Activated CD8-positive, alpha-beta memory T cell treated with anti-CD3 and anti-CD28 coated beads for 4 hours (primary cell): Measurements from ENCODE around the gene STIP1.
"Not testable (repeated sequence)": the region's sequence is repeated elsewhere in the genome, so short reads cannot be mapped to it uniquely, and the experiment has no call there.

Source experiments
- DNase-seq, 2 donors: peaks; one replicate each; pipeline ENCODE4 v3.0.0-alpha.2; 2020; ENCODE audit warnings: low read depth in 2 of 2

Gene STIP1

DNA sequence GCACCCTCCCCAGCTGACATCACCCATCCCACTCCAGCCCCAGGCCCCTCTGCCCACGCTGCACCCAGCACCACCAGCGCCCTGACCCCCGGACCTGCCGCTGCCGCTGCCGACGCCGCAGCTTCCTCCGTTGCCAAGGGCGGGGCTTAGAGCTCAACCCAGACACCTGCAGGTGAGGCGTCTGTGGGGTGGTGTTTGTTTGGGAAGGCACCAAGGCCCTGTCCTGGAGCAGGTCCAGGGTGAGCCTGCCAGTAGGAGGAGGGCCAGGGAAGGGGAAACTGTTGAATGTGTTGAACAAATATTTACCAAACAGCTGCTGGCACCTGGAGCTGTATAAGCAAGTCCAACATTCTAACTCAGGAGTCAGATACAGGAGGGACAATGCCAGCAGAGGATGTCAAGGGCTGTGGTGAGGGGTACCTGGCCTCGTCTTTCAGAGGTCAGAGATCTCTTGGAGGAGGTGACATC lies 51.5 kb downstream of the STIP1 start:
- DNase-seq, result no peak

DNA sequence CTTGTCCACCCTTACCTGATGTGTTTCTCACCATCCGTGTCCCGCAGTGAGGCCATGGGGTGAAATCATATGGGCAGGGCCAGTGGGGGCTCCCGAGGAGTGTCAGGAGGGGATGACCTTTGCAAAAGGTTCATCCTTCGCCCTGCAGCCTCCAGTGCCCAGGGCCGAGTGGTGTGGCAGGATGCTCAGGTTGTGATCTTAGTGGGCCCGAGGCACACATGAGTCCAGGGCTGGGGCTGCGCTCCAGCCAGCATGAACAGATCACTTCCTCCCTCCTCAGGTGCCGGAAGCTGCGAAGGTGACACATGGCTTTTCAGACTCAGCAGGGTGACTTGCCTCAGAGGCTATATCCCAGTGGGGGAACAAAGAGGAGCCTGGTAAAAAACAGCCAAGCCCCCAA lies 52.1 kb downstream of the STIP1 start:
- no peak for DNase-seq

DNA sequence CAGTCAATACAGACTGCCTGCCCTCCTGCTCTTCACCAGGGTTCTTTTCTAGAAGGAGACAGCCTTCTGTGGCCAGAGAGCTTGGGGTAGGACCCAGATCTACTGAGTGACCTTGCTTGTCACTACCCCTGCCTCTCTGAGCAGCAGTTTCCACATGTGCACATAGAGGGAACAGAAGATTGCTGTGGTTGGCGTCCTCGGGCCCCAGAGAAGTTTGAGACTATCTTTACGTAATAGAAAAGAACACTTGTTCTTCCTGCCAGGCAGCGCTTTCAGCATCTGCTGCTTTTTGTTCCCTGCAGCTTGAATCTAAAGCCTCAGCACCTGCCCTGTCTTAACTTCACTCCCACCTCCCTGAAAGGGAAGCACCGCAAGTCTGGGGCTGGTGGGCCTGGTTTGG lies 53.0 kb downstream of the STIP1 start:
- no peak for DNase-seq

DNA sequence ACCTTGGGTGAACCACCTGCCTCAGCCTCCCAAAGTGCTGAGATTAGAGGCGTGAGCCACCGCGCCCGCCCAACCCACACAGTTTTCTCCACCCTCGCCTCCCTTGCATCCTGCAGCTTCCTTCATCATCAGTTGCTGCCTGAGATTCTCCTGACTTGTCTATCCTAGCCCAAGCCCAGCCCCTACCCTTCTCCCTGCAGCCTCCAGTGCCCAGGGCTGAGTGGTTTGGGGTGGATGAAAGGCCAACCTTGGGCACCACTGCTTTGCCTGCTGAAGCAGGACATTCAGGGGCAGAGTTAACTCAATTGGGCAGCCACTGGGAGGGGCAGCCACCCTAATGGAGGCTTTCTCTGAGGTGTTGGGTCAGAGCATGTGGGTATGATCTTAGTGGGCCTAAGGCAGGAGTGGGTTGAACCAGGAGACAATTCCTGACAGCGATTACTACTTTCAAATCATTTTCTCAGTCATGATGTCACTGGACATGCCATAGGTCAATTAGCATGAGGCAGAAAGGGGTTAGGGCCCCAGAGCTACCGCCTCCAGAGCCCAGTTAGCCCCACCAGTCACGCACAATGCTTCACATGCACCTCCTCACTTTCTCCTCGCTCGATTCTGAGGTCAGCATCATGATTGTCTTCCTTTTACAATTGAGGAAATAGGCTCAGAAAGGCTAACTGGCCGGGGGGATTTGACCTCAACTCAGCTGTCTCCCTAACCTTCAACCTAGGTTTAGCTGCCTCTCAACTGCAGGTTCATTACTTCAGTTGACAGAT lies 53.9 kb downstream of the STIP1 start:
- DNase-seq, result no peak

DNA sequence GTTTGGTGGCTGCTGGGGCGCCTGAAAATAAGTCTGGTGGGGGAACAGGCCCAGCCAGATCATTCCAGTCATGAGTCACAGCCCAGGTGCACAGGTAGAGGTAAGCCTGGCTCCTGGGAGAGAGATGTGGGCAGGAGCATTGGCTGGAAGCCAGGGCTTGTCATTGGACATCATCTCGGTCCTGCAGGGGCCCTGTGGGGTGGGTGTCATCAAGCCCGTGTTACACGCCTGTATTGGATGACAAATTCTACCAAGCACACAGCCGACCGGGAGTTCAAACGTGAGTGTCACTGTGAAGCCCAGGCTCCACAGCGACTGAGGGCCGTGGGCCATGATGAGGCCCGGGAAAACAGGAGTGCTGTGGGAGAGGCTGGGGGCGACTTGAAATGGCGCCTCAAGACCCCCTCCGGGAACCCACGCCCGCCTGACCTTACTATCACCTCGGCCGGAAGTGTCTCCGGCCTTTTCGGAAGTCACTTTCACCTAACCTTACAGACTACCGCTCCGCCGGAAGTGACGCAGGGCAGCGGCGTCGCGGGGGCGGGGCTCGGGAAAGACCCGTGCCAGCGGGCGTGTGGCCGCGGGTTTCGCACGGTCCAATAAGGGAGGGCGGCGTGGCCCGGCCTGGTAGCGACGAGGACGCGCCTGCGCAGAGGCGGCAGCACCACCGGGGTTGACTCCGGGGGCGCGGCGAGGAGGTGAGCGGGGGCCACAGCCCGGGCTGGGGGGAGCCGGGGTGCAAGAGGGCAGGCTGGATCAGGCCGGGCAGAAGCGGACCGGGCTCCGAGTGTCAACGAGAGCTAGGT lies 54.7 kb downstream of the STIP1 start, which contains the start of gene FKBP2:
Gene FKBP2, plus strand, starts transcription at position 661 of the 806 bp plus-strand sequence. CDS start 1,293 bp downstream, outside the sequence.
- peak; percentile 95 to 96 for DNase-seq

DNA sequence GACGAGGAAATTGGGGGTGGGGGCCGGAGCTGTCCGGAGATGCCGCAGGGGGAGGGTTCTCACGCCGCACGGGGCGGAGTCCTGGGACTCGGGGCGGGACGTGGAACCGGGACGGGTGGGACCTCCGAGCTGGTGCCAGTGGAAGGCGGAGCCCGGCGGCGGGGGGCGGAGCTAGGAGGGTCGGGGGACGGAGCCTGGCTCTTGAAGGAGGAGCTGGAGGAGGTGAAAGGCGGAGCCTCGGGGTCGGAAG lies 55.2 kb downstream of the STIP1 start:
- peak in 1 of 2 donors; percentile 99 for DNase-seq

DNA sequence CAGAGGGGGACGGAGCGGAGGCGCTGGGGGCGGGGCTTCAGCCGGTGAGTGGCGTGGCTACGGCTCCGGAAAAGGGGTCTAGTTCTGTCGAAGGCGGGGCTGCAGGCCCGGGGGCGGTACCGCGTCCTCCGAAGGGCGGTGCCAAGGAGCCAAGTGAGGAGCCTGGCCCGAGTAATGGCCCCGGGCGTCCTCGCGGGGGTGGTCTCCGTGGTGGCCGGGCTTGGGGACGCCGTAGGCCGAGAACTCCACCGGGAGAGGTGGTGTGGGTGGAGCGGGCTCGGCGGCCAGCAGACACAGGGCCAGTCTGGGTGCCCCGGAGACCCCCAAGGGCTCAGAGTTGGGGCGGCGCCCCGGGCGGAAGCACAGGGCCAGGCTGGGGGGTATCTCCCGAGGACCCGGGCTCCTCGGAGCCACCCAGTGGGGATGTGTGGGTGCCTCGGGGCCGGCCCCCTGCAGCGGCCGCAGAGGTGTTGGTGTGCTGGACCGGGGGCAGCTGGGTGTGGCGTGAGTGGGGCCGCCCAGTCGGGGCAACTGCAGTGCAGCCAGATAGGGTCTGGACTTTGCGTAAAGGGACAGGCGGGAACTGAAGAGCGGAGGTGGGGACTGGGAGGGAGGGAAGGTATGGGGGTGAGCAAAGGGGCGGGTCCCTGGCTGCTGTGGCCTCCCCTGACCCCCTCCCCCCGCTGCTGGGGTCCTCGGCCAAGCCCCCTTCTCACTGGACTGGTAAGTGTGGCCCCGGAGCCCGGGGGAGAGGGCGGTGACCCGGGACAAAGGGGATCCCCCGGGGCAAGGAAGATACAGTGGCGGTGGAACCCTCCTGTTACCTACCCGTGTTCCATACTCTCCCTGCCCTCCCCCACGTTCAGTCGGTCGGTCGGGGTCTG lies 55.8 kb downstream of the STIP1 start:
- DNase-seq, result peak in 1 of 2 donors; percentile 100

DNA sequence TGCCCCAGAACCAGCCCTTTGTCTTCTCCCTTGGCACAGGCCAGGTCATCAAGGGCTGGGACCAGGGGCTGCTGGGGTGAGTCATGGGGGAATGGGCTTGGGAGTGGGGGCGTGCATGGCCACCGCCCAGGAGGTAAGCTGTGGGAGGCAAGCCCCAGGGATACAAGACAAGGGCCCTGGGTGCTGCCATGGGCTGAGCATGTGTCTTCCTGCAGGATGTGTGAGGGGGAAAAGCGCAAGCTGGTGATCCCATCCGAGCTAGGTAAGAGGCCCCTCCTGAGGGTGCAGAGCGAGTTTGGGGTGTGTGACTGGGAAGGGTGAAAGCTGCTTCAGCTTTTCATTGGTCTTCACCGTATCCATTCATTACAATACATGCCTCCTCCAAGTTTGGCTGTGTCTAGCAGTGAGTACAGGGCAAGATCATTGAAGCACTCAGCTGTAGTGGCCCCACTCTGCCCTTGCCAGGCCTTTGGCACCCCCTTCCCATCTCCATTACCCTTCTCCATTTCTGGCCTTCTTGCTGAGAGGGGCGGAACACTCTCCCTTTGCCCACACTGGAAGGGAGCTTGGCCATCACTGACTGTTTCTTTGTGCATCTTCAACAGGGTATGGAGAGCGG lies 57.4 kb downstream of the STIP1 start:
- no peak for DNase-seq

DNA sequence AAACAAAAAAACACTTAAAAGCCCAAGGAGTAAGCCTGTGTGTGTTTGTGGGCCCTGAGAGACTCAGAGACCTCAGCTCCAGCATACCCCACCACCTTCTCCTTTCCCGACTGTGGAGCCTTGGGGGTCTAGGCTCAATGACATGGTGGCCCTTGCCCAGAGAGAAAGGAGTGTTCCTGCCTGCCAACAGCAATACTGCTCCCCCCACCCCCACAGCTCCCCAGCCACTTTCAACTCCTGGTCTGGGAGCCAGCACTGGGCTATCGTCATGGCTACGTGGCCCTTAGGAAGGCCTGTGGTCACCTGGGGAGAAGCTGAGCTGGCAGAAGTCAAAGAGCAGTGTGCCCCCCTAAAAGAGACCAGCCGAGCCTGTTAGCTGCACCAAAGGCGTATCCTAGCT lies 58.1 kb downstream of the STIP1 start:
- DNase-seq, result no peak

DNA sequence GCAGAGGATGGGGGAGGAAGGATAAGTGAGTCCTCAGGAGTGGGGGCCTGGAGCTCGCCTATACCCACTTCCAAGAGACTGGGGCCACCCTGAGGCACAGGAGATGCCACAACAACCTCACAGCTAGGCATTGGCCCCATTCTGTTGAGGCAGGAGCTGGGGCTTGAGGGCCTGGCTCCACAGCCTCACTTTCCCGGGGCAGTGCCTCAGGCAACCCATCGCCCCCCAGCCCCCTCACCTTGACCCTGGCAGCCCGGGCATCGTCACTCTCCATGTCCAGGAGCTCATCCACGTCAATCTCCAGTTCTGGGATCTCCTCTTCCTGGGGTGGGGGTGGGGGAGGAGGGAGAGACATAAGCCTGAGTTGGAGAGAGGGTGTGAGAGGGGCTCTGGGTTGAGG lies 59.0 kb downstream of the STIP1 start:
- no peak for DNase-seq

DNA sequence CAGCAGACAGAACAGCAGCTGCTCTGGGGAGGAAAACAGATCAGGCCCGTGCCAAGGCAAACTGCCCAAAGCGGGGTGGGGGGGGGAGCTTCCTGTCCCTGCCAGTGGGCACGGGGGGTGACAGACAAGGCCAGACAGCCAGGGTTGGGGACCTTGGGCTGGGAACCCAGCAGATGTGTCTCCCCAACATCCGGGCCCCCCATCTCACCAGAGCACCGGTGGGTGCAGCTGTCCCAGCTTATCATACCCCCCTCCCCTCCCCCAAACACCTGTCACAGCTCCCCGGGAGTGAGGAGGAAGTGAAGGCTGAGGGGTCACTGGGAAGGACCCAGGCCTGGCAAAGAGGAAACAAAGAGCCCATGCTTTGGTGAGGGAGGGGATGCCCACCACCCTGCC lies 59.4 kb downstream of the STIP1 start:
- DNase-seq, result no peak

DNA sequence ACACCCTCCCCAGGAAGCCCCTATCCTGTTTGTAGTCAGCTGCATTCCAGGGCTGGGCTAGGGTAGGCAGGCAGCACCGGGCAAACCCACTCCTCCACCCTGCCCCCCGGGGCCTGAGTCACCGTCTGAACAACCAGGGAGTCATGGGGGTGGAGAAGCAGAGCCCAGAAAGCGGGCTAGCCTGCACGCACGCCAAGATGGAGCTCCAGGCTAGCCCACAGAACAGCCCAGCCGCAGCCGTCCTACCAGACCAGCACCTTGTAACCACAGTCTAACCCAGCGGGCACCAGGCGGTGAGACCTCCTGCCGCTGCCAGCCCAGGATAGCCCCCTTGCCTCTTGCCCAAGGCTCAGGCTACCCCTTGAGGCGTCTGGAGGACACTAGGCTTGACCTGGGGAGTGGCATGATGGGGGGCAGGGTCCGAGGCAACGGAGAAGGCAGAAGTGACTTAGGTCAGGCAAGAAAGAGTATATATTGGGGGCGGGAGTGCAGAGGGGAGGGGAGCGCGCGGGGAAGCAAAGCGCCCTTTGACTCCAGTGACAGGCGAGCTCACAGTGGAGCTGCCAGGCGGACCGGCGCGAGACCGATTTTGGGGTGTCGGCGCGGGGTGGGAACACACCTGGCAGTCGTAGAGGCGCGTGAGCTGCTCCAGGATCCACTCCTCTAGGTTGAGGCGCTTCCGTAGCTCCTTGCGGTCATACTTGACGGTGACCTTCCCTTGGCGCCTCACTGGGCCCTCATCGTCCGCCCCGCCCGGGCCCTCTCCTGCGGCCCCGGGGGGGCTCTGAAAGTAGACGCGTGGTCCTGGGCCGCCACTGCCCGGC lies 60.0 kb downstream of the STIP1 start:
- peak; percentile 72 to 74 for DNase-seq

DNA sequence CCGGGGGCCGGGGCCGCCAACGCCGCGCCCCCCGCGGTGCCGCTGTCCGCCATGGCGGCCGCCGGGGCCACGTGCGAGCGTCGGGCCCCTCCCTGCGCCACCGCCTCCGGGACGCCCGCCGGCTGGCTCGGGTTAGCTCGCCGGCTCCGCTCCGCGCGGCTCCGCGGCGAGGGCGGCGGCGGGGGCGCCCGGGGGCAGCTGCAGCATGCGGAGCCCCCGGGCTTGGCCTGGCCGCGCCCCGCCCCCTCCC lies 60.6 kb downstream of the STIP1 start:
- not testable (repeated sequence) for DNase-seq

DNA sequence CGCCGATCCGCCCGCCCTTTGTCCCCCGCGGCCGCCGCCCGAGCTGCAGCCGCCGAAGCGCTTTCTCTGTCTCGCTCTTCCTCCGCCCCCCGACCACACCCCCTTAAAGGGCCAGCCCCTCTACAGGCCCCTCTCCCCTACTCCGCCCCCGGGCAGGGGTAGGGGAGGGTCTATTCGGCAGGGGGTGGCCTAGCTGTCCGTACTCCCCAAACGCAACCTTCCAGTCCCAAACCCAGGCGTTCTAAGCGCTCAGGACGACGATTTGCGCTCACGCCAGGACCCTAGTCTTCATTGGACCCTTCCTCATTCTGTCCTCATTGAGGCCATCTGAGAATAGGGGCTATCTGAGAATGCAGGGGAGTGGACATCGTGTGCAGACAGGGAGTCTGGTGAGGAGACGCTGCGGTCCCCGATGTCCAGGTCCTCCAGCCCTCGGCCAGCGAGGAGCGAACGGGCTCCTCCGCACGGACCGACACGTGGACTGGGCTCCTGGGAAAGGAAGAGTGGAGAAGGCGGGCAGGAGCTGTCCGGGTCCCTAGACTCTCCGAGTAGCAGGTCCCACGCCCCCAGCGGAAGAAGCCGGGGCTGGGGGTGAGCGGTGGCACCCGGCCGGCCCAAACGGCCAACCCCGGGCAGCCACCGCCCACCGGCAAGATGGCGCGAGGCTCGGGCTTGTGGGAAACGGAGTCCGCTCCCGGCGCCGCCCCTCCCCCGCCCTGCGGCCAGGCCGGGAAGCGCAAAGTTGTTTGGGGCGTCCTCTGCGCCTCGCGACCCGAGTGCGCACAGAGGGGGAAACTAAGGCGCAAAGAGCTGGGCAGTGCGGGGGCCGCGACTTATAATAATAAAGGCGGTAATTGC lies 61.1 kb downstream of the STIP1 start, which contains the start of gene PPP1R14B:
Gene PPP1R14B, minus strand, starts transcription at position 73 of the 858 bp plus-strand sequence. CDS start 270 bp downstream, outside the sequence.
- peak; percentile 59 to 66 for DNase-seq

DNA sequence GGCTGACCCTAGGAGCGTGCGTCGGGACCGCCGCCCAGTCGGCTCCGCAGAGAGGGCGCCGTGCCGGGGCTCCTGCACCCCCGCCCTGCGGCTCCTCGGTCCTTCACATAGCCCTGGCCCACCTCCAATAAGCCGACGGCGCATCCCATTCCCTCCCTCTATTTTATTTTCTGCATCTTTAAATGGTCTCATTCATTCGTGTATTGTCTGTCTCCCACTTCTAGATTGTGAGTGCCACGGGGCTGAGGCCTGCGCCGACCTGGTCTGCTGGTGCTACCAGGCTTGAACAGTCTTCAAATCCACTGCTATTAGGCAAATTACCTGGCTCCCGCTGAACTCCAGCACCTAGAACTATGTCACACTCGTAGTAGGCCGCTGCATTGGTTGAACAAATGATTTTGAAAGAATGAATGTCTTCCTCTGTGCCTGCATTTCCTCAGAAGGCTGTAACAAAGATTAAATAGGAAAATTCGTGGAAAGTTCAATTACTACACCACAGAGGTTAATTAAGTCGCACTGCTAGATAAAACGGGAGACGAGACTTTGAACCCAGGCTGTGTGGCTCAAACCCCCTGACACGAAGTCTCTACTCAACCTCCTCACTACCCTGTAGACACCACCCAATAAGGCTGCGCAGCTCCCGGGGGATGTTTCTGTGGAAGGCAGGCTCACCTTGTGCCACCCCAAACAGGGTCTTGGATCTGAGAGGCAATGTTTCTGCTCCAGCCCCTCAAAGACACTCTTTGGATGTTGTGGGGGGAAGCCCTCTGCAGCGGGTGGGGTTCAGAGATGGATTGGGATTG lies 62.0 kb downstream of the STIP1 start:
- no peak for DNase-seq

DNA sequence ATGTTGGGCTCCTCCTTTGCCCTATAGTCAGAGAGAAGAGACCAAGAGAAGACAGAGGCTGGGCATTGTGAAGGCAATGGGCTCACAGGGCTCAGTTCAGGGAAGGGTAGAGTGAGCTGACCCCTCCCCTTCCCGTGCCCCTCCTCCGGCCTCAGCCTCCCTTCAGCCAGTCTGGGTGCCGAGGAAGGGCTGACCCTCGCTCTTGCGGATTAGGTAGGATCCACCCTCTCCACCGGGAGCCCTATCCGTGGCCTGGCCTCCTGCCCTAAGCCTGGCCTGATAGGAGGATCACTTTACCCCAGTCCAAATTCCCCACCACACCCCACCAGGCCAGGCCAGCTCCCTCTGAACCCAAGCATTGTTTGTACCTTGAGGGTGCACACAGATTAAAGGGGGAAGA lies 62.6 kb downstream of the STIP1 start:
- DNase-seq, result no peak

DNA sequence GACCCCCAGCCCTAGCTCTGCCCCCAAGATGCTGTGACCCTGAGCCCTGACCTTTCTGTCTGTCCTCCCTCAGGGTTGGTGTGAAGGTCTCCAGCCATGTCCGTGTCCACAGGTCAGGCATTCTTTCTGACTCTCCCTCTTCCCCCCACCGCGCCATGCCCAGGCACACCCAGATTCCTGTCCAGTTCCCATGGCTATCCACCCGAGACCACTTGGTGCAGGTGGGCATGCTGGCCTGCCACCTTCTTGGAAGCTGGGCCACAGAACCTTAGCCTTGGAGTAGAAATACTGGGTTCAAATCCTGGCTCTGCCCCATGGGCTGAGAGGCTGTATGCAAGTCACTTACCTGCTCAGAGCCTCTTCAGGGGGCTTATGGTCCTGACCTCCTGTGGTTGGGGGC lies 63.1 kb downstream of the STIP1 start:
- no peak for DNase-seq

DNA sequence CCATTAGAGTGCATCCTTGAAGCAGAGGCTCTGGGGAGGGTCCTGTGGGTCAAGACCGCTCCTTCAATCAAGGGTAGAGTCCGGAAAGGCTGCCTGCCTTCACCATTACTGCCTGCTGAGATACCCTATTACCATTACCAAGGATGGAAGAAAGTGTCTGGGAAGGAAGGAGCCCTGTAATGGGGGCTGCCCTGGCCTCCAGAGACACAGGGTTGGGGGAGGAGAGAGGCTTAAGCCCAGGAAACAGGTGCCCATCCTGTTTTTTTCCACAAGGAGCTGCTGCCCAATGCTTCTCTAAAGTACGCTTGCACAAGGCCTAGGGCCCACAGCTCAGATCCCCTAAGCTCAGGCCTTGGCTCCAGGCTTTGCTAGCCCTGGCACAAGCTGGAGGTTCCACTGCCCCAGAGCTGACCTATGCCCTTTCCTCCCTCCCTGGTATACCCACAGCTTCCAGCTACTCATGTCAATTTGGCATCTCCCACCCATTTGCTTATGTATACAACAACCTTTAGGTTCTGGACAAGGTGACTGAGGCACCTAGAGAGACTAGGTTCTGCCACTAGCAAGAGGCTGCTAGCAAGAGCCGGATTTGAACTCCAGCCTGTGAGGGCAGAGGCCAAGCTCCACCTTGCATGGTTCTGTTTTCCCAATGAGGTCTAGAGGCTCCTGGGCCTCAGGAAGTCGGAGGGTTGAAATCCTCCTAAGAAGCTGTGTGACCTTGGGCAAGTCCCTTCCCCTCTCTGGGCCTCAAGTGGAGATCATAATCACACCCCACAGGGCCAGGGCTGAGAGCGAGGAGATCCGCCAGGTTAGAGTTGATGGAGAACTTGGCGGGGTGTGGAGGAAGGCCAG lies 63.8 kb downstream of the STIP1 start:
- no peak for DNase-seq
